Fibroblast of lung (primary cell): ENCODE measurements around the gene IFT122. TPM values are rescaled to one million over a fixed set of nuclear protein-coding genes. Genes with fewer than 3 reads are reported as not detected.
"Not testable (repeated sequence)": the region's sequence is repeated elsewhere in the genome, so short reads cannot be mapped to it uniquely, and the experiment has no call there.

Experiments
- DNase-seq, 2 donors: peaks; one replicate each; pipeline versions ENCODE4 v3.0.0 to v3.0.0-alpha.2; 2010; ENCODE audit warnings: low read depth in 2 of 2
- H2AFZ ChIP-seq: 2 replicates; pipeline ENCODE4 v1.5.1; 2012; ENCODE audit warnings: low read length, control low read depth, inconsistent platforms
- H3K27ac ChIP-seq: 2 replicates; pipeline ENCODE4 v1.5.1; 2011; ENCODE audit warnings: low read length, control low read depth; ENCODE audit not compliant: insufficient read depth
- H3K27me3 ChIP-seq: 2 replicates; pipeline ENCODE4 v1.5.1; 2011; ENCODE audit warnings: mild to moderate bottlenecking, low read length; ENCODE audit not compliant: control insufficient read depth, insufficient read depth
- H3K36me3 ChIP-seq: 2 replicates; pipeline ENCODE4 v1.5.1; 2011; ENCODE audit warnings: low read length; ENCODE audit not compliant: control insufficient read depth, insufficient read depth
- H3K4me1 ChIP-seq: 2 replicates; pipeline ENCODE4 v1.5.1; 2011; ENCODE audit warnings: low read length; ENCODE audit not compliant: control insufficient read depth, insufficient read depth; ENCODE audit errors: extremely low read depth
- H3K4me2 ChIP-seq: 2 replicates; pipeline ENCODE4 v1.5.1; 2011; ENCODE audit warnings: low read length, control low read depth; ENCODE audit not compliant: insufficient read depth; ENCODE audit errors: extremely low read depth
- H3K4me3 ChIP-seq, 4 experiments: fragments of 200-600 bp in 1 of 4; sonication (generic) in 1 of 4; replicated peaks in 1 of 4; 2 replicates each; pipeline ENCODE4 v1.5.1; 2011 to 2016; ENCODE audit warnings: low read length in 4 of 4, low read depth in 3 of 4, mild to moderate bottlenecking in 3 of 4, control low read depth in 2 of 4, inconsistent platforms in 1 of 4, mixed read lengths in 1 of 4; ENCODE audit not compliant: insufficient read depth in 1 of 4; ENCODE audit errors: control extremely low read depth in 1 of 4
- H3K79me2 ChIP-seq: 2 replicates; pipeline ENCODE4 v1.5.1; 2012; ENCODE audit warnings: mild to moderate bottlenecking, low read length, inconsistent platforms; ENCODE audit not compliant: control insufficient read depth, insufficient read depth
- H3K9ac ChIP-seq: 2 replicates; pipeline ENCODE4 v1.5.1; 2011; ENCODE audit warnings: mild to moderate bottlenecking, low read length, control low read depth; ENCODE audit not compliant: insufficient read depth
- H3K9me3 ChIP-seq: 2 replicates; pipeline ENCODE4 v1.5.1; 2012; ENCODE audit warnings: low read depth, low read length; ENCODE audit not compliant: control insufficient read depth, insufficient read depth
- H4K20me1 ChIP-seq: 2 replicates; pipeline ENCODE4 v1.5.1; 2011; ENCODE audit warnings: low read length; ENCODE audit not compliant: control insufficient read depth, insufficient read depth; ENCODE audit errors: extremely low read depth
- CTCF ChIP-seq, 2 donors: IDR thresholded peaks in 1 of 2; conservative IDR thresholded peaks in 1 of 2; 1 replicate in 1 of 2; 2 replicates in 1 of 2; pipeline ENCODE4 v1.5.1; 2011 to 2012; ENCODE audit warnings: low read length in 2 of 2, control low read depth in 1 of 2, inconsistent platforms in 1 of 2, low read depth in 1 of 2, mild to moderate bottlenecking in 1 of 2
- EZH2 ChIP-seq: IDR thresholded peaks from 2 replicates; pipeline ENCODE4 v1.5.1; 2012; ENCODE audit warnings: low read length, control low read depth, mild to moderate bottlenecking; ENCODE audit errors: missing control alignments
- polyA plus RNA-seq, 2 donors: library from polyadenylated mRNA; depleted of rRNA in 1 of 2; stranded (reverse) in 1 of 2; unstranded in 1 of 2; fragments of >200 nt; gene quantifications; 2 replicates each; pipeline ENCODE4 v1.2.1, GENCODE V29; 2011 to 2012; ENCODE audit warnings: missing spikeins in 1 of 2
- total RNA-seq: library from RNA; depleted of rRNA; stranded (reverse); fragments of >200 nt; gene quantifications from 2 replicates; pipeline ENCODE4 v1.2.1, GENCODE V29; 2014

Gene IFT122
- total and polyA plus RNA-seq, 2 donors (not counting 1 experiment from before 2014, with no cell fraction given) = 13.2 to 27.2 TPM

- TF ChIP-seq EZH2 (no peak), CTCF (conservative IDR thresholded peaks at IDR 0.05 in 1 of 2, IDR thresholded peaks at IDR 0.05 in 1 of 2; ENCODE audit: low read depth in 1 of 2, low read length in 2 of 2) (no peak)
- peaks cover 13% of the 10 kb centered on the region for H3K36me3 ChIP-seq
Observed at GRCh38 chr3:129474984-129475804, 35.2 kb downstream of the IFT122 start.

DNA sequence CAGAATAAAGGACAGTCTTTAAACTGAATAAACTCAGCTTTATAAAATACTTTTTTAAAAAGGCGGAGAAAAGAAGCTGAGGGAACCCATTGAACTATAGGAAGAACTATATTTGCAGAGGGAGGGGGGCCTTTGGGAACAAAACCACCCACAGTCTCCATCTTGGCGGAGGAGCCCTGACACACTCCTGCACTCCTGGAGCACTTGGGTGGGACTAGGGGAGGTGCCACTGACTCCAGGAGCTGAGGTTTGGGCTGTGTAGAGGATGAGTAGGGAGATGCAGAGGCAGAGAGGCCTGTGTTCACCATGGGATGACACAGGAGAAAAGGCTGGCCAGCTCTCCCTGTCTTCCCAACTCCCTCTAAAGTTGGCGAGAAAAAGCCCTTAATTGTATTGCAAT, 35.8 kb downstream of the IFT122 start:
- DNase-seq = no peak

More at GRCh38 chr3:129474984-129475804, 35.2 kb downstream of the IFT122 start:
- H3K9ac ChIP-seq = no peak overlapping the region
- no peak overlapping the region for H3K27ac ChIP-seq
- no peaks in the 10 kb centered on the region for H4K20me1 ChIP-seq
- no peaks in the 10 kb centered on the region for H3K79me2 ChIP-seq
- H3K9me3 ChIP-seq = no peaks in the 10 kb centered on the region
- H2AFZ ChIP-seq = no peak overlapping the region
- H3K27me3 ChIP-seq = no peaks in the 10 kb centered on the region
- H3K4me3 ChIP-seq = no peak overlapping the region
- no peaks in the 10 kb centered on the region for H3K4me1 ChIP-seq
- DNase-seq = peak in 1 of 2 donors; percentile 33
- H3K4me2 ChIP-seq = no peak overlapping the region

GRCh38 chr3:129476586-129476985, 36.6 kb downstream of the IFT122 start:
- Histone ChIP-seq H3K4me3 (no peak overlapping the region), H4K20me1 (no peaks in the 10 kb centered on the region), H3K4me1 (peaks cover 4% of the 10 kb centered on the region), H3K9me3 (no peaks in the 10 kb centered on the region), H3K79me2 (no peaks in the 10 kb centered on the region), H3K27ac (no peak overlapping the region), H2AFZ (no peak overlapping the region), H3K4me2 (no peak overlapping the region), H3K9ac (no peak overlapping the region), H3K27me3 (no peaks in the 10 kb centered on the region), H3K36me3 (peaks cover 12% of the 10 kb centered on the region)
- DNase-seq = no peak
- no peak for TF ChIP-seq CTCF (conservative IDR thresholded peaks at IDR 0.05 in 1 of 2, IDR thresholded peaks at IDR 0.05 in 1 of 2; ENCODE audit: low read depth in 1 of 2, low read length in 2 of 2)
- TF ChIP-seq EZH2 = no peak

More for the DNA sequence above, 35.8 kb downstream of the IFT122 start:
- Histone ChIP-seq H4K20me1 (no peaks in the 10 kb centered on the region), H3K27ac (no peak overlapping the region), H3K9ac (no peak overlapping the region), H3K4me2 (no peak overlapping the region), H3K27me3 (no peaks in the 10 kb centered on the region), H3K4me3 (no peak overlapping the region), H3K4me1 (peaks cover under 1% of the 10 kb centered on the region), H3K9me3 (no peaks in the 10 kb centered on the region), H3K36me3 (peaks cover 12% of the 10 kb centered on the region), H2AFZ (no peak overlapping the region), H3K79me2 (no peaks in the 10 kb centered on the region)
- TF ChIP-seq EZH2 = no peak

DNA sequence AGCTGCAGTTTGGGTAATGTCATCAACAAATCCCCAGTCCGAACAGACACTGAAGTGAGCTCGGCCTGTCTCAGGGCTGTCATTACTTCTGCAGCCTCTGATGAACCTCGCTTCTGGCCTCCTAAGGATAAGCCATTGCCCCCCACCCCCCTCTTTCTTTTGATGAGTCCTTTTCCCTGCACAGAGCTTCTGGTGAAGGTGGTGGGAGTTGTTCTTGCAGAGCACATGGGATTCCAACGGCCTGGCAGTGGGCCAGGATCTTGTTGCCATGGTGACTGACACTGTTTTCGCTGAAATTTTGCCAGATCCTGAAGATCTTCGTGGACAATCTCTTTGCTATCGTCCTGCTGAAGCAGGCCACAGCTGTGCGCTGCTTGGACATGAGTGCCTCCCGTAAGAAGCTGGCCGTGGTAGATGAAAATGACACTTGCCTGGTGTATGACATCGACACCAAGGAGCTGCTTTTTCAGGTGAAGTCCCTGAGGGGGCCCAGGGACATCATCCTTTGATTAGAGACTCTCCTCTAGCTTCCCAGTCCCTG, 41.3 kb downstream of the IFT122 start:
- peaks cover 12% of the 10 kb centered on the region for H3K36me3 ChIP-seq
- not testable (repeated sequence) for H3K27ac ChIP-seq, H2AFZ ChIP-seq, H3K9ac ChIP-seq, H3K4me2 ChIP-seq, H3K9me3 ChIP-seq, H3K4me3 ChIP-seq, H4K20me1 ChIP-seq, H3K79me2 ChIP-seq, H3K27me3 ChIP-seq
- peaks cover 20% of the 10 kb centered on the region for H3K4me1 ChIP-seq
- DNase-seq = peak; percentile 34 to 43
